ENCODE data around the gene AK9.
"Not testable (repeated sequence)": the region's sequence is repeated elsewhere in the genome, so short reads cannot be mapped to it uniquely, and the experiment has no call there.

AK9 gene

DNA sequence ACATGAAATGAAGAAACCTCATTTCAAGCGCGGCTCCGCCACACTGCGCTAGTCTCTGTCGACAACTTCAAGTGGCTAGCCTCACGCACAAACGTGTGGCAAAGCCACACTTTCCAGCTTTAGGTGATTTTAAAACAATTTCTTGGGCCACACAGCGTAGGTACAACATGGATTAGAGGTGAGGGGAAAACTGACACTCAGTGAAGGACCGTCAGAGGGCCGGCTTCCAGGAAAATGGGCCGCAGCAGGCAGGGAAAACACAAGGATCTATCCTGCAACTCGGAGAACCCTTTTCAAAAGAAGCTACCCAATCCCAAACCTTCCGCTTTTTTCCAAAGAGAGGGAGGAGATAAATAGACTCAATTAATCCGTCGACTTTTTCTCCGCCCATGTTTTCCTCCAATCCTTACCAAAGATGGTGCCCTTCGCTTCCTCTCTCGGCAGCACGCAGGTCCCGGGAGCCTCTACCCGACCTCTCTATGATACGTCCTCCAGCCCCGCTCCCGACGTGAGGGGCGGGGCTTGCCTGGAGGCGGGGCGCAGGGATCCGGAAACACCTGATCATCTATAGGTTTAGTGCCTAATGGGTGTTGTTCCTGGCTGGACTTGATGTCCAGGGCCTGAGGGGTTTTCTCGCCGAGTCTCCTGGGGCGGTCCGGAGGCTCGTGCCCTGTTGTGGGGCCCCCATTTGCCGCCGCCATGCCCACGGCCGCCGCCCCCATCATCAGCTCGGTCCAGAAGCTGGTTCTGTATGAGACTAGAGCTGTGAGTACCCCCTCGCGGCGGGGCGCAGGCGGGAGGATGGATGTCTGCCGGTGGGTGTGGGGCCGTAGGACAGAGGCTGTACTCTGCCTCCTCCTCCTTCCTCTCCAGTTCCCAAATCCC lies at the start of gene AK9, which contains the start of gene FIG4:
AK9 (minus strand) TSS at position 466 of the 885 bp plus-strand sequence. CDS start 15,457 bp downstream, outside the sequence.
FIG4 (plus strand) TSS at position 560 of the 885 bp plus-strand sequence; CDS start at position 700, 140 bp downstream.
- DNase-seq, result peak; percentile 86 to 95

GRCh38 chr6:109740787-109741186 lies 49.8 kb upstream of the AK9 start:
- no peak for DNase-seq

GRCh38 chr6:109739686-109740085 lies 48.7 kb upstream of the AK9 start:
- DNase-seq, result no peak

DNA sequence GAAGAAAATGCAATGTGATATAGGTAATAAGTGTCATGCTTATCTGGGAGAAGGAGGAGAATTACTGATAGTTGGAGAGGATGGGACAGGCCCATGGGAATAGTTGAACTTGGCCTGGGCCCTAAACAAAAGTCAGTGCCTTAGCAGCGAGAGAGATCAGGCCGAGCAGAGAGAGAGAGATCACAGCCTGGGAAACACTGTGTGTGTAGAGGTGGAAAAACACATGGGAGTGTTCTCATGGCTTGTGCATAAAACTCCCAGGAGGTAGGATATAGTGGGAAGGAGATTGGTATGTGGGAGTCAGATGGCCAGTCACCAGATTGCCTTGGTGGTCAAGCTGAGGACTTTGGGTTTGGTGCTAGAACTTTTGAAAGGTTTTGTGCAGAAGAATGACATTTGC lies 47.7 kb upstream of the AK9 start:
- DNase-seq, result no peak

DNA sequence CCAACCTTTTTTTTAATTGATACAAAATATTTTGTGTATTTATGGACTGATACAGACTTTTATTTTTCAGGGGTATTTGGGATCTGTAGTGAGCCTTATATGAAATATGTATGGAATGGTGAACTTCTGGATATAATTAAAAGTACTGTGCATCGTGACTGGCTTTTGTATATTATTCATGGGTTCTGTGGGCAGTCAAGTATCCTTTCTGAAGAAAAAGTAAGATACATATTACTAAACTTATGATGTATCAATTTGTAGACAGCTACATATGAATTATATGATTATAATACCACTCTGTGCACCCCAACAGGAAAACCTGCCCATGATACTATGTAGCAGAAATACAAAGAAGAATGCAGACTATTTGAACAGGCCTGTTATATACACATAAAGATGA lies 47.3 kb upstream of the AK9 start:
- no peak for DNase-seq

GRCh38 chr6:109736273-109737025 lies 45.4 kb upstream of the AK9 start:
- no peak for DNase-seq

GRCh38 chr6:109725250-109725649 lies 34.2 kb upstream of the AK9 start:
- DNase-seq, result not testable (repeated sequence)

DNA sequence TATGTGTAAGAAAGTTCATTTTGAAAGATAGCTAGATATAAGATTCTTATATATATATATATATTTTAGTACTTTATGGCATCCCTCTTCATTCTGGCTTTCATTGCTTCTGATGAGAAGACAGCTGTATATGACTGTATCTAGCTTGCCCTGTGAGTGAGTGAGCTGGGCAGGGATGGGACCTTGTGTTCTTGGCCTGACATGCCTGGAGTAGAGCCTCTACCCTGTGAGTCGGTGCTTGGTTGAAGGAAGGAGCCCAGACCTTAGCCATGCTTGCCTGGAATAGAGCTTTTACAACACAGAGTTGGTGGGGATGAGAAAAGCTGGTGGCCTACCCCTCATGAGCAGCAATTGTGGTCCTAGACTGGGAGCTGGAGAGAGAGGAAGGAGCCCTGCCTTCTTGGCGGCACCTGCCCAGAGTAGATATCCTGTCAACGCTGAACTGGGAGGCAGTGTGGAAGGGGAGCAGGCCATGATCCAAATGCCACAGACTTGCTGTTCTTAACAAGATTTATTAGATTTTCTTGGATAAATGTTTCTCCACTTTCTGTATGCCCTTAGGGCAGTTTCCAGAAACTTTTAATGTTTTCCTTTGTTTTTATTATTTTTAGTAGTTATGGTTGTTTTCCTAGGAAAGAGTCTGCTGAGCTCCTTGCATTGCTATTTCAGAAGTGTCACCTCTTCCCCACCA lies 31.7 kb upstream of the AK9 start:
- no peak for DNase-seq

DNA sequence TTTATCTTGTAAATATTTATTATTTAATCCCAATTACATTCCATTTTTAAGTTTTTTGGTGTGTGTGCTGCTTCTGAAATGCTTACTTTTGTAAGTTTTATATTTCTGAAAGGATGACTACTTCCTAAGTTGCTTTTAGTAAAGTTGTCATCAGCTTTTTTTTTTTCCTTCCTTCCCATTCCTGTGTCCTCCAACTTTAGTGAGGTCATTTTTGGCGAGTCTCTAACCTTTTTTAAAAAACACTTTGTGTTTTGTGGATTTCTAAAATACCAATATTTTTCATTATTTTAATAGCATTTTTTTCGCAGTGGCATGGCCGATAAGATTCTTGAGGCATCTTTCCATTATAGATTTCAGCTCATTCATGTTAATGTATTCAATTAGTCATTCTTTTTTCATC lies 31.0 kb upstream of the AK9 start:
- no peak for DNase-seq

- no peak for DNase-seq
These were observed 29.3 kb upstream of the AK9 start for GRCh38 chr6:109720311-109720710.

GRCh38 chr6:109718991-109719390 lies 28.0 kb upstream of the AK9 start:
- no peak for DNase-seq

GRCh38 chr6:109717971-109718370 lies 27.0 kb upstream of the AK9 start:
- DNase-seq, result no peak

DNA sequence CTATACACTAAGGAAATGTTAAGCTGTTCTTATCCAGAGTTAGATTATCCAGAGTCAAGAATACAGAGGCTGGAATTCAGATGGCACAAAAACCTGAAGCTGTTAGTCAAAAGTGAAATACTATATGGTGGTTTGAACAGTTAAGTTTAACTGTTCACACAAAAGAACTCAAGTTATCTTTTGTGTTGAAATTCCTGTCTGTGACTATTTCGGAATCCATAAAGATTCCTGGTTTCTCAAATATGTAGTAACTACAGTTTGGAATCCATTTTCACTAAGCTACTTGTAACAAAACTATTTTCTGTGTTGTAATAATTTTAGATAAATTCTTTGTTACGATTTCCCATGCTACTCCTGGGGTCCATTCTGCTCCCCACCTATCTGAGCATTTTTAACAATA lies 24.6 kb upstream of the AK9 start:
- no peak for DNase-seq

- DNase-seq, result no peak
These were observed 23.6 kb upstream of the AK9 start for GRCh38 chr6:109714611-109715010.

DNA sequence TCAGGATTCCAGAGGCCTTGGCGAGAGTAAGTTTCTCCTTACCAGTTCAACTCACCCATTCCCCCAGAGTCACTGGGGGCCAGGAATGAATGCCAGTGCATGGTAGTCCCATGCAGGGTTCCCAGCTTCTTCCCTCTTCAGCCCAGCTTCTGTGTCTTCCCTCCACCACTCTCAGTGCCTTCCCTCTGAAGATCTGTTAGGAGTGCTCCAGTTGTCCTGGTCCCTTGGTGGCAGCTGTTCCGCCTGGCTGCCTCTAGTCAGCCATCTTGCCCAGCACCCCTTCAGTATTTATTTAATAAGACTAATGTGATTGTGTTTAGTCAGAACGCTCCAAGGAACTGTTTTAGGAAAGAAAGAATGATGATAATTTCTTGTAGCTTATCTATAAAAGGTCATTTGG lies 23.2 kb upstream of the AK9 start:
- DNase-seq, result no peak

- DNase-seq, result no peak
These were observed 22.1 kb upstream of the AK9 start for GRCh38 chr6:109713097-109713496.

GRCh38 chr6:109708099-109708498 lies 17.1 kb upstream of the AK9 start:
- DNase-seq, result not testable (repeated sequence)

DNA sequence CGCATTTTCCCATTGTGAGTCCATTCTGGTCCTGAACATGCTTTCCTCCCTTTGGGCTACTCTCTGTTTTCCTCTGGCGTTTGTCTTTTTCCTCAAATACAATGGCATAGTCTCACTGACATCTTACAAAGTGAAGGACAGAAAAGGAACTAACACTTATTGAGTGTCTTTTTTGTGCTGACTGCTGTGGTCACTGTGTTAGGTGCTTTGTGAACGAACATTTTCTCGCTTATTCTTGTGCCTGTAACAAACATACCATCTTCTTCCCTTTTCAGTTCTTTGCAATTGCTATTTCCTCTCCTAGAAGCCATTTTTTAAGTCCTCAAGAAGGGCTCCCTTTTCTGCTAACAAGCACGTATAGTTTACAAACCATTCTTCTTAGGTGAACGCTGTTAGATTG lies 15.5 kb upstream of the AK9 start:
- DNase-seq, result no peak

GRCh38 chr6:109705258-109705657 lies 14.3 kb upstream of the AK9 start:
- peak; percentile 80 to 89 for DNase-seq

DNA sequence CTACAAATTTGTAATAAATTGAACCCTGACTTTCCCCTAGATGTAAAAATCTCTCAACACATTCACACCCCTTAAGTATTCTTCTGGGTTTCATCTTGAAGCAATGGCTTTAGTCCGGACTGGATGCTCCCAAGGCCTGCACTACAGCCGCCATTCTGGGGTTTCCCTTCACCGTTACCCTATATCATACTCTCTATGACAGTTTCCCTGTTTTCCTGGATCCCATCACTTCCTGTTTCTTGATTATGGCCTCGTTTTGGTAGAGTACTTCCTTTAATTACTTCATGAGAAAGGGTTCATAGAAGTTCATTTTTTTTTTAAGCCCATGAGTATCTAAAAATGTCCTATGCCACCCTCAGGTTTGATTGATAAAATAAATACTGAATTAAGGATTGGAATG lies 11.8 kb upstream of the AK9 start:
- no peak for DNase-seq

DNA sequence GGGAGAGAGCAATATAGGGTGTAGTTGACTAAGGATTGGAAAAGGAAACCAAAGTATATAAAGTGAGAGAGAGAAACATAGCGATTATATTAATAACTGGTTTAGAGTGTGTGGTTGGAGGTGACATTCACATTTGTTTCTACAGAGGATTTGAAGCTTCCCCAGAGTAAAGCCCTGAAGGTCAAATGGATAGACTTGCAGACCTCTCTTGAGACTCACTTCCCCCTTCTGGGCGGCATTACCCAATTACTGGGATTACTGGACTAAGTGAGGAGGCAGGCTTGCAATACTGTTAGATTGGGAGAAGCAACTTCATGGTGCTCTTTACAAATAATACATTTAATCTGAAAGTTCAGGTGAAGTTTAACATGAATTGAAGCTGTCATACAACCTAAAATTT lies 10.8 kb upstream of the AK9 start:
- DNase-seq, result no peak

DNA sequence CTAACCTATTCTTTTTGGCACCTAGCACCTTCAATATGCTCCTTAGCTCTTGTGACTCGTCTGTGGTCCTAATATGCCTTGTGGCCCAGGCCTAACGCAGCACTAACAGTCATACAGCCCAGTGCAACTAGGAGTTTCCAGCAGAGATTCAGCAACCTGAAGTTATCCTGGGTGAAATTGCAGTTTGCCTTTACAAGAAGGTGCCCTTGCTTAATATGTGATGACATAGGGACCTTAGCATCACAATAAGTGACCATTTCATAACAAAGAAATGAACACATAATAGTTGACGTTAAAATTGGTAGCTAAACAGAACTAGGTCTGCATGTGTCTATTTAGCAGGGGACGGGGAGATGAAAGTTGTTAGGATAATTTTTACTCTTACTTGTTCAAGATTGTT lies 10.2 kb upstream of the AK9 start:
- DNase-seq, result no peak

GRCh38 chr6:109696355-109696754 lies 5.4 kb upstream of the AK9 start:
- DNase-seq, result no peak

All from SHP77 (cell line).